Neuronal stem cell (in vitro differentiated cells): ENCODE results near the gene LRRC2.

Experiments used
- DNase-seq: peaks from one replicate; pipeline ENCODE4 v3.0.0-alpha.2; 2013; ENCODE audit warnings: low spot score
- H2AFZ ChIP-seq: one replicate; pipeline ENCODE4 v1.6.1; 2013; ENCODE audit warnings: mild to moderate bottlenecking, low read length, inconsistent platforms
- H2AK5ac ChIP-seq: 2 replicates; pipeline ENCODE4 v1.6.1; 2013; ENCODE audit warnings: low read depth, mild to moderate bottlenecking, inconsistent platforms, low read length, moderate library complexity, mixed read lengths
- H2BK120ac ChIP-seq: 2 replicates; pipeline ENCODE4 v1.6.1; 2013; ENCODE audit warnings: low read depth, mild to moderate bottlenecking, inconsistent platforms, low read length, moderate library complexity, mixed read lengths
- H2BK12ac ChIP-seq: one replicate; pipeline ENCODE4 v1.6.1; 2013; ENCODE audit warnings: low read length, inconsistent platforms
- H2BK15ac ChIP-seq: 2 replicates; pipeline ENCODE4 v1.6.1; 2013; ENCODE audit warnings: mild to moderate bottlenecking, low read length, inconsistent platforms, mixed read lengths
- H2BK5ac ChIP-seq: one replicate; pipeline ENCODE4 v1.6.1; 2013; ENCODE audit warnings: inconsistent platforms, mild to moderate bottlenecking, low read length, moderate library complexity
- H3K14ac ChIP-seq: one replicate; pipeline ENCODE4 v1.6.1; 2013; ENCODE audit warnings: low read length, inconsistent platforms
- H3K18ac ChIP-seq: 2 replicates; pipeline ENCODE4 v1.6.1; 2013; ENCODE audit warnings: low read length, inconsistent platforms
- H3K23ac ChIP-seq: 2 replicates; pipeline ENCODE4 v1.6.1; 2013; ENCODE audit warnings: low read depth, mild to moderate bottlenecking, mixed read lengths, low read length, inconsistent platforms; ENCODE audit not compliant: poor library complexity
- H3K27ac ChIP-seq: replicated peaks from 3 replicates; pipeline ENCODE4 v1.5.1; 2013; ENCODE audit warnings: low read length, inconsistent platforms
- H3K27me3 ChIP-seq, 3 experiments: 2 replicates each; pipeline ENCODE4 v1.6.1; 2013; ENCODE audit warnings: low read length in 3 of 3, mild to moderate bottlenecking in 2 of 3, inconsistent platforms in 1 of 3, low read depth in 1 of 3, mixed read lengths in 1 of 3, moderate library complexity in 1 of 3; ENCODE audit not compliant: control insufficient read depth in 3 of 3, insufficient read depth in 3 of 3
- H3K36me3 ChIP-seq, 2 donors: replicated peaks in 1 of 2; 2 replicates each; pipeline ENCODE4 v1.6.1; 2013; ENCODE audit warnings: low read length in 2 of 2; ENCODE audit not compliant: control insufficient read depth in 2 of 2, insufficient read depth in 2 of 2
- H3K4ac ChIP-seq: 2 replicates; pipeline ENCODE4 v1.6.1; 2013; ENCODE audit warnings: inconsistent platforms, mild to moderate bottlenecking, low read length, moderate library complexity
- H3K4me1 ChIP-seq, 2 donors: 1 replicate in 1 of 2; 2 replicates in 1 of 2; pipeline ENCODE4 v1.6.1; 2013; ENCODE audit warnings: low read length in 2 of 2, low read depth in 1 of 2; ENCODE audit not compliant: control insufficient read depth in 2 of 2, insufficient read depth in 1 of 2
- H3K4me2 ChIP-seq: one replicate; pipeline ENCODE4 v1.6.1; 2013; ENCODE audit warnings: mild to moderate bottlenecking, low read length, inconsistent platforms; ENCODE audit not compliant: insufficient read depth, poor library complexity, severe bottlenecking
- H3K4me3 ChIP-seq, 2 donors: 2 replicates each; pipeline ENCODE4 v1.5.1; 2013; ENCODE audit warnings: low read length in 2 of 2, mild to moderate bottlenecking in 2 of 2, inconsistent platforms in 1 of 2, moderate library complexity in 1 of 2
- H3K79me1 ChIP-seq: one replicate; pipeline ENCODE4 v1.6.1; 2013; ENCODE audit warnings: low read depth, mild to moderate bottlenecking, inconsistent platforms, low read length, moderate library complexity
- H3K9ac ChIP-seq: one replicate; pipeline ENCODE4 v1.6.1; 2013; ENCODE audit warnings: mild to moderate bottlenecking, low read depth, low read length, inconsistent platforms; ENCODE audit not compliant: poor library complexity
- H3K9me3 ChIP-seq, 2 donors: replicated peaks in 1 of 2; 2 replicates each; pipeline versions ENCODE3 to v1.6.1; 2013; ENCODE audit warnings: low read length in 2 of 2, mild to moderate bottlenecking in 2 of 2, inconsistent platforms in 1 of 2, low read depth in 1 of 2, mixed read lengths in 1 of 2, moderate library complexity in 1 of 2; ENCODE audit not compliant: control insufficient read depth in 2 of 2, insufficient read depth in 1 of 2
- H4K8ac ChIP-seq: one replicate; pipeline ENCODE4 v1.6.1; 2013; ENCODE audit warnings: low read depth, mild to moderate bottlenecking, inconsistent platforms, low read length, moderate library complexity
- H4K91ac ChIP-seq: one replicate; pipeline ENCODE4 v1.6.1; 2013; ENCODE audit warnings: low read length, low read depth, mild to moderate bottlenecking, inconsistent platforms; ENCODE audit not compliant: poor library complexity
- WGBS, 2 donors: extraction: QIAGEN DNeasy Blood & Tissue Kit; methylation state at CpG; one replicate each; pipeline ENCODE4 v1.1.7; 2013; ENCODE audit warnings: missing lambda C conversion rate in 2 of 2, mixed read lengths in 1 of 2; ENCODE audit not compliant: insufficient read length in 2 of 2, insufficient replicate concordance in 1 of 2; ENCODE audit errors: extremely low coverage in 2 of 2; 5-methylcytosine and 5-hydroxymethylcytosine counted together

The LRRC2 gene

DNA sequence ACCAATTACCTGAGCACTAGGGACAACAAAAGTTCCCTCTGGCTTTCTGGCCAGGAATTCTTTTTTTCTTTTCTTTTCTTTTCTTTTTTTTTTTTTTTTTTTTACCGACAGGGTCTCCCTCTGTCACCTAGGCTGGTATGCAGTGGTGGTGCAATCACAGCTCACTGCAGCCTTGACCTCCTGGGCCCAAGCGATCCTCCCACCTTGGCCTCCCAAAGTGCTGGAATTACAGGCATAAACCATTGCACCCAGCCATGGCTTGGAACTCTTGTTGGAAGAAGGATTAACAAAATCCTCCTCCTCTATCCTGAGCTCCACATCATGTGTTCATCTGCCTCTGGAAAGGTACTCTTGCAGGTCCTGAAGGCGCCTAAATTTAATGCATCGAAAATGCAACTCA is 98.5 kb downstream of the LRRC2 start:
- no CpG with 5 or more reads among the region's 4 CpGs for WGBS, 2 donors
- DNase-seq = no peak

DNA sequence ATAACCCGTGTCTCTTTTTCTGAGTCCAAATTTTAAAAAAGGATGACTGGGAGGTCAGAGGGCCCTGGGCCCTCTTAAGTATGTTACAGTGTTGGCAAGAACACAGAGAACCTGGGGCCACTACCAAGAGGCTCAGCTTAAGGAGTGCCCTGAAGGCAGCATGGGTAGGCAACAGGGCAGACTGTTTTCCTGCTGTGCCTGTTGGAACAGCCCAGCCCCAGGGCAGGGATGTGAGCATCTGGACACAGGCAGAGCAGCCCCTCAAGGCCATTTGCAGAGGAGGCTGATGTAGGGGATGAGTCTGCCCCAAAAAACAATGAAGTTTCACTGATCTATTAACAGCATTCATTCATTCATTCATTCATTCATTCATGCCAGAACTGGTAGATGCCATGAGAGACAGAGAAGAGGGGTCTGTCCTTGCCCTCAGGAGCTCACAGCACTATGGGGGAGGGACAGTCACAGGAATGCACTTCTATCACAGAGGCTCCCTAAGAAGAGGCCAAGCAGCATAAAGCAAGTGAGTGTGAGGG is 99.2 kb downstream of the LRRC2 start:
- Histone ChIP-seq H4K91ac (no peak overlapping the region), H4K8ac (no peak overlapping the region), H2AK5ac (no peak overlapping the region), H3K23ac (no peak overlapping the region), H3K9me3 (no peaks in the 10 kb centered on the region), H3K79me1 (no peaks in the 10 kb centered on the region), H2BK12ac (no peak overlapping the region), H2BK5ac (no peak overlapping the region), H3K14ac (no peak overlapping the region), H3K27me3 (peaks cover 0 to 22% (median 0%) of the 10 kb centered on the region in 3 experiments), H3K27ac (no peak overlapping the region), H3K4ac (no peak overlapping the region), H3K4me3 (no peak overlapping the region), H3K36me3 (no peaks in the 10 kb centered on the region), H2BK15ac (no peak overlapping the region), H2AFZ (no peak overlapping the region), H3K4me1 (no peaks in the 10 kb centered on the region), H3K4me2 (no peak overlapping the region), H3K18ac (no peak overlapping the region), H2BK120ac (no peak overlapping the region), H3K9ac (no peak overlapping the region)
- no CpG with 5 or more reads among the region's 1 CpG for WGBS, 2 donors
- DNase-seq = no peak

More for the DNA sequence above, 98.5 kb downstream of the LRRC2 start:
- Histone ChIP-seq H4K91ac (no peak overlapping the region), H3K23ac (no peak overlapping the region), H3K9me3 (no peaks in the 10 kb centered on the region), H2BK12ac (no peak overlapping the region), H3K79me1 (no peaks in the 10 kb centered on the region), H3K18ac (no peak overlapping the region), H3K27ac (no peak overlapping the region), H2AFZ (no peak overlapping the region), H2BK120ac (no peak overlapping the region), H4K8ac (no peak overlapping the region), H2BK15ac (no peak overlapping the region), H3K36me3 (no peaks in the 10 kb centered on the region), H3K4ac (no peak overlapping the region), H3K9ac (no peak overlapping the region), H2AK5ac (no peak overlapping the region), H3K4me2 (no peak overlapping the region), H3K4me3 (no peak overlapping the region), H2BK5ac (no peak overlapping the region), H3K27me3 (peaks cover 0 to 22% (median 0%) of the 10 kb centered on the region in 3 experiments), H3K14ac (no peak overlapping the region), H3K4me1 (no peaks in the 10 kb centered on the region)

DNA sequence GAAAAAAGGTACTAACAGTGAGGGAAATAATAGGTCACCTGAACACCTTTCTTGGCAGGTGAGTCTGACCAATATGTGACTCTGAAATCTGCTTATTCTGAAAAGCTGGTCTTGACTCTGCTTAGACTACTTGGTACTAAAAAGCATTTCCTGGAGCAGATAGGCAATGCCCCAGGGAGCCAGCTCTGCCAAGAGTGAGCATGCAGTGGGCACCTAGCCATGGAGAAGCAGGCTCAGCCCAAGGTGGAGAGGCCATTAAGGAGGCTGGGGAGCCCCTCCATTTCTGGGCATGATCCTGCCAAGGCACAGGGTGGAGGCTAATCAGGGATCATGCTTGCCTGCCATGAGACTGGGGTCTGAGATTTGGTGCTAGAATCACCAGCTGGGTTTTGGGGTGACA is 99.8 kb downstream of the LRRC2 start:
- Histone ChIP-seq H4K8ac (no peak overlapping the region), H3K9me3 (no peaks in the 10 kb centered on the region), H3K14ac (no peak overlapping the region), H3K9ac (no peak overlapping the region), H3K4me3 (peak overlapping the region in 1 of 2 donors; percentile 32), H3K4ac (no peak overlapping the region), H3K36me3 (no peaks in the 10 kb centered on the region), H3K23ac (no peak overlapping the region), H3K4me1 (no peaks in the 10 kb centered on the region), H3K4me2 (no peak overlapping the region), H3K18ac (no peak overlapping the region), H3K79me1 (no peaks in the 10 kb centered on the region), H4K91ac (no peak overlapping the region), H3K27me3 (peaks cover 0 to 22% (median 0%) of the 10 kb centered on the region in 3 experiments), H2BK15ac (no peak overlapping the region), H2AK5ac (no peak overlapping the region), H2BK120ac (no peak overlapping the region), H2AFZ (no peak overlapping the region), H3K27ac (no peak overlapping the region), H2BK5ac (no peak overlapping the region), H2BK12ac (no peak overlapping the region)
- no peak for DNase-seq
